SK-N-DZ (cell line): Measurements from ENCODE around the gene ANKRD26.

Experiments used
- DNase-seq: peaks from one replicate; pipeline ENCODE4 v3.0.0-alpha.2; 2015; ENCODE audit warnings: low spot score
- small RNA-seq, 2 experiments: library from RNA; depleted of rRNA; stranded (forward); fragments of <200 nt; gene quantifications; one replicate each; pipeline ENCODE3, GENCODE V24; 2014

The ANKRD26 gene

DNA sequence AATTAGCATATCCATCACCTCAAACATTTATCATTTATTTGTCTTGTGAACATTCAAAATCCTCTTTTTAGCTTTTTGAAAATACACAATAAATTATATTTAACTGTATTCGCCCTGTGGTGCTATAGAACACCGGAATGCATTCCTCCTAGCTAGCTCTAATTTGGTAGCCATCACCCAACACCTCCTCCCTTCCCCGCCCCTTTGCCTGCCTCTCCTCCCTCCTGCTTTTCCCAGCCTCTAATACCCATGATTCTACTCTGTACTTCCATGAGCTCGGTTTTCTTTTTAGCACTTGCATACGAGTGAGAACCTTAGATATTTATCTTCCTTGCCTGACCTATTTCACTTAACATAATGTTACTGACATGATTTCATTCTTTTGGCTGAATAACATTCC lies 80.1 kb downstream of the ANKRD26 start:
- no peak for DNase-seq

DNA sequence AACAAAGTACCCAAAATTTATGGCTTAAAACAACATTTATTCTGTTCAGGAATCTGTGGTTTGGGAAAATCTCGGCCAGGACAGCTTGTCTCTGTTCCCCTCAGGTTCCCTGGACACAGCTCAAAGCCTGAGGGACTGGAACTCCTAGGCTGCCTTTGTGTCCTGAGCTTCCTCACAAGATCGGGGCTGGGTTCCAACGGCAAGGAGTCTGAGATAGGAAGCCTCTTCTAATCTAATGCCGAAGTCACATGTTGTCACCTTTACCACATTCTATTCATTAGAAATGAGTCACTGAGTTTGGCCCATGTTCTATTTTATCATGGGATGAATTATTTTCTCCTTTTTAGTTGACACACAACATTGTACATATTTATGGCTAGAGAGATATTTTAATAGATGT lies 80.5 kb downstream of the ANKRD26 start:
- no peak for DNase-seq

DNA sequence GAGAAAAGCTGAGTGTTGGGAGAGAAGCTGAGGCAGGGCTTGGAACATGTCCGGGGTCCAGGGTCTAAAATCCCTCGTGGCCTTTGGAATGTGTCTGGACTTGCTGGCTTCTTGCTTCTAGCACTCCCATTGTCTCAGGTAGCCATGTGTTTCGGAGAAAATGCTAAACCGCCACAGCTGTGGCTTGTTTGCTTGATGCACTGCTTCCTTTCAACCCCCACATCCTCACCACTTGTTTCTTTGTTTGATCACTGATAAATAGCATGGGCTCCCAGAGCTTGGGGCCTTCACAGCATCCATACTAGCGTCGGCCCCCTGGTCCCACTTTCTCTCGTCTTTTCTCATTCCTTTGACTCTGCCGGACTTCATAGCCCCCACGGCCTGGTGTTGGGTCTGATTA lies 102.7 kb downstream of the ANKRD26 start:
- DNase-seq: no peak

DNA sequence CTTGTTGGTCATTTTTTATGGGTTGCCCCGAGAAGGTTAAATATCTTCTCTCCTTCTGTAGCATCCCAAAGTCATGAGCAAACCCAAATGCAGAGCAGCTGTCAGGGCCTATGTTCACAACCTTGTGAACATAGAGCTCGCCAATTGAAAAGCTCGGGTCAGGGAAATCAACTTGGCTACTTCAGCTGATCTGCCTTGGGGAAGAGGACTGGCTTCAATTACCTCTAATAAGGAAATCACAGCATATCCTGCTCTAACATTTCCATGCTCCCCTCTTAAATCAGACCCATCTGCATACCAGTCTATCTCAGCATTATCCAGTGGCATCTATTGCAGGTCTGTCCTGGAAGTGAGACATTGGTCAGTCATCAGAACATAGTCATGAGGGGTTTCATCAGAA lies 105.6 kb downstream of the ANKRD26 start:
- no peak for DNase-seq

DNA sequence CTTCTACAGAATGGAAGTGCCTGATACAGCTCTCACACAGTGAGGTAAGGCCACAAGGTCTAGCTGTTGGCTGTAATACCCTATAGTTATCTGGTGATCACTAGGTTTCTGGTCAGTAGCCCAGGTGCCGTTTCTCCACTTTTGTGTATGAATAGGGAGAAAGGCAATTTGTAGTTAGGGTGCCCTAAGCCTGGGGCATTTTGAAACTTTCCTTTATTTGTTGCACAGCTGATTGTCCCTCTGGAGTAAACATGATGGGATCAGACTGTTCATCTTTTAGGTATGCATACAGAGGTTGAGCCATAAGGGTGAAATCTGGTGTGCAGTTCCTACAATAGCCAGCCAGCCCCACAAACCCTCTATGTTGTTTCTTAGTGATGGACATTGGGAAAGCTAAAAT lies 112.4 kb downstream of the ANKRD26 start:
- no peak for DNase-seq

DNA sequence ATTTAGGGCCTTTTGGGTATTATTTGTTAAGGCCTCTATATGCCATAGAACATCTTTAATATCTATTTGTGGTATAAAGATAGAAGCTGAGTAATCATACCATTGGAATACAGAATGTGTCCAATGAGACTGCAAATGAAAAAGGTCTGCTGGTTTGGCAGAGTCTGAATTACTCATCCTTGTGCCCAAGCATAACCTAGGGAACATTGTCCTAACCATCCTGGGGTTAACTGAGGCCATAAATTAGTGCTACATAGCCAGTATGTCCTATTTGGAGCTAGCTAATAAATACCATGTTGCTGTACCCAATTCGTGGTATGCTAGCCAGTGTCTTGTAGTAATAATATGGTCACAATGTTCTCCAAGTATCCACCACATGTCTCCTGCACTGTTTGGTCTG lies 117.1 kb downstream of the ANKRD26 start:
- DNase-seq: no peak

DNA sequence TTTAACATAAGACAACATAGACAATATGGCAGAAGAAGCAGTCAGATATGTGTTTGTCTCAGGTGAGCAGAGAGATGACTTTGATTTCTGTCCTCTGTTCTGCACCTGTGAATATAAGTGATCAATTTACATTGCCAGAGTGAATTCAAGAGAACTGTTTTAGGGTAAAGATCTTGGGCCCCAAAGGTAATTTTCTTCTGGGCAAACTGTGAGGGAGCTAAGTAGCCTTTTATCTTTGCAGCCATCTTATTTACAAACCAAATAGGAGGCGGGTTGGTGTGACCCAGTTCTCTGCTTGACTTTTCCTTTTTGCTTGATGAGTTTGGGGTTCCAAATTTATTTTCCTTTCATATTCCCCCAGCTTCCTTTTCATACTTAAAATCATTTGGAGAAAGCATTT lies 118.2 kb downstream of the ANKRD26 start:
- DNase-seq: no peak

DNA sequence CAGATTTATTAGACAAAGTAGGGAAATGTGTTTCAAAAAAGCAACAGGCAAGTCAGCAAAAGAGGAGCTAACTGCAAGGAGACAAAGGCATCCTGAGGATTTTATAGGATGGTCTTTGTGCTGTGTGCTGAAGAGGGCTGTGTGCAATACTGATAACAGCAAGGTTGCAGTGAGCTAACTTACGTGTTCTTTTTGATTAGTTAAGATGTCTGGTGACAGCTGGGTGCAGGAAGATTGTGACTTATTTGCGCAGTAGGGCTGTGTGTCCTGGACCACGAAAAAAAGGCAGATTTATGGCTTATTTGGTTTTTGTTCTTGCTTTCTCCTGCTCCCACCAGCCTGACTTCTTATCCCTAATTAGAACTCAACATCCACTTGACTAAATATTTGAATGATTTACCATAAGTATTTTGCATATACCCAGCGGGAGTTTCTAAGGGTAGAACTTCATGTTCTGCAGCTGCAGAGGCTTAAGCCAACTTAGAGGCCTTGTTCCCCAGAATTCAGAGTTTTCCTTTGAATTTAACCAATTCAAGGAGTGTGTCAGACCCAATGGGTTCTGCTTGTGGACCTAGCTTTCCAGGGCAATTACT lies 119.0 kb downstream of the ANKRD26 start:
- no peak for DNase-seq

DNA sequence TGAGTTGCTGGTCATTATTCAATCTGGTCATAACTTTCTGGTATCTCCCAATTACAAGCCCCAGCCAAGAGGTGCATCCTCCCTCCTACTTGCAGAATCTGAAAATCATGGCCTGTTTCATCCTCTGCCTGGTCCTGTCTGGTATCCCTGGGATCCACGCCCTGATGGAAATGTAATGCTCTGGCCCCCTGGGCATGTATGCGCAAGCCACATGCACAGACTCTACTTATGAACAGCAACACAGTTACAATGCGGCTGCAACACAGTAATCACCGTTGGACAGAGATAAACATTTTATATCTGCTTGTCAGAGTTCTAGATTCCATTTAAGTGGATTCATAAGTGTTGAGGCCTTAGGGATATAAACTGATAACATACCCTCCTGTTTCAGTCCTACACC lies 121.8 kb downstream of the ANKRD26 start:
- no peak for DNase-seq

DNA sequence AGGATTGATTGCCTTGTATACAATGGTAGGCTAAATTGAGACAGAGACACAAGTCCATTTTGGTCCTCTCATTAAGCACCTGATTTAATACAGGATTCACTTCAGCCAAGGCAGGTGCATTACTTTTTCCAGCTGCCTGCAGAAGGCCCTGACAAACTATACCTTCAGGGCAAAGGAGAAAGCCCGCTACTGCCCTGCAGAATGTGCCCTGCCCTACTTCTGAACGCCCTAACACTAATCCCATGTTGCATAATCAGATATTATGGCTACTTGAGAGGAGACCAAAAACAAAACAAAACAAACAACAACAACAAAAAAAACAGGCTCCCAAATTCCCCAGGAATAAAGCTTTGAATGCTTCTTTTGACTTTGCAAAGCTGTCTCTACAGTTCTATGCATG lies 122.7 kb downstream of the ANKRD26 start:
- DNase-seq: no peak

DNA sequence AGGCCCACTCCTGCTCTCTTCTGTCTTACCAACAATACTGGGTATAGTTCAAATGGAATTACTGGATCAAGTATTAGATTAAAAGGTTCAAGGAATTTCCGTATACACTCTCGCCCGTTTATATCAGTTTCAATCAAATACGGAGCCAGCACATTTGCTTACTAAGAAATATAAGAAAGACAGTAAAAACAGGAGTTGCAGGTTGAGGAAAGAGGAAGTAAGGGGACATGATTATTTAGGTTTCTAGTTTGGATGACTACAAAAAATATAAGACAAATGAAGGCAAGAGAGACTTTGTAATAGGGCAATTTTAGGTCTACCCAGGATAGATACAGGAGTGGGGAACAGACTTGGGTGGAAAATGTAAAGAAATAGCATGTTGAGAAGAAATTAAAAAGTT lies 129.6 kb downstream of the ANKRD26 start:
- no peak for DNase-seq

DNA sequence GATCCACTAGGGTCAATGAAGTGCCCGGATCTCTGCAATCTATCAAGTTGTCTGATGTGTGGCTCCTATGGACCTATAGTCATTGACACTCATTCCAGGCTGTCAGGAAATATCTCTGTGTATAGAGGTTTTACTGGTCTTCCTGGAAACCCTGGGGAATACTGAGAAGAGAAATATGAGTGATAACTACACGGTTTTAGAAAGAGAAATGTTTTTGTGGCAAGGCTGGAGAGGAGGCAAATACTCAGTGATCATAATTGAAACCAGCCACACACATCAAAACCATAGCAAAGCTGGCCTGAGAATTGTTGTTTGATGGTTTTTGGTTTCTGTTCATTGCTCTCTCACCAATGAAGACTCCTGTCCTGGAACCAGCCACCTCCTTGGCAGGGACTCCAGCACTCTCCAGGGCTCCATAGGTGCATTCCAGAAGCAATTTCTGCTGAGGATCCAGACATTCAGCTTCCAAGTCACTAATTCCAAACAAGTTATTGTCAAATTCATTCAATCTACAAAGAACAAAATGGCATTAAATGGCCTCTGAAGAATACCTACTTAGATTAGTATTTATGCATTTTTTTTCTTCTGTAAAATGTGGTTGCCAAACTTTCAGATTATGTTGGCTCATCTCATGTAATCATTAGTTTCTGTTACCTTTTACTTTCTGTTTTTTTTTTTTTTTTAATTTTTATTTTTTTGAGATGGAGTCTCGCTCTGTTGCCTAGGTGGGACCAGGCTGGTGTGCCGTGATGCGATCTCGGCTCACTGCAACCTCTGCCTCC lies 131.0 kb downstream of the ANKRD26 start:
- no peak for DNase-seq

DNA sequence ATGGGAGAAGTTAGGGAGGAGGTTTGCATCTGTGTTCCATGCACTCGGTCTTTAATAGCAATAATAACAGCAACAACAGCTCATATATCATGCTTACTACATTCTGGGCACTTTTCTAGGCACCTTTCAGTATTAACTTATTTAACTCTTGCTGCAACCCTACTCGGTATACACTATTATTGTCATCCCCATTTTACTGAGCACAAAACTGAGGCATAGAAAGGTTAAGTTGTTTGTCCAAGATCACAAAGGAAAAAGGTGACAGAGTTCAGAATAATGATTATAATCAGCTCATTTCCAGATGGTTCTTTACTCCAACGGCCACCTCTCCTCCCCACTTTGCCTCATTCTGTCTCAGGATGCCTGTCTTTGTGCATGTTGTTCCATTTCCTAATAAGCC lies 137.5 kb downstream of the ANKRD26 start:
- DNase-seq: no peak

DNA sequence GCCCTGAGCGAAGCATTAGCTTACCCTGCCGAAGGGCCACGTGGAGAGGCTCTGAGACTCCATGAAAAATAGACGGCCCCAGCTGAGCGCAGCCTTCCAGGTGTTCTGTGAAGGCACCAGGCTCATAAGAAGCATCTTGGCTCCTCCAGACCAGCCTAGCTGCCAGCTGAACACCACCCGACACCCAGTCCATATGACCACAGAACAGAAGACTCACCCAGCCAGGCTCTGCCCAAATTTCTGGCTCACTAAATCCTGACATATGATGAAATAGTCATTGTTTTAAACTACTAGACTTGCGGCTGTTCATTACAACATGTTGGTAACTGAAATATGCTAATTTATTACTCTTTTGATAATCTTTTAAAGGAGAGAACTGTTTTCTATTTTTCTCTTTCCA lies 140.0 kb downstream of the ANKRD26 start:
- DNase-seq: no peak

DNA sequence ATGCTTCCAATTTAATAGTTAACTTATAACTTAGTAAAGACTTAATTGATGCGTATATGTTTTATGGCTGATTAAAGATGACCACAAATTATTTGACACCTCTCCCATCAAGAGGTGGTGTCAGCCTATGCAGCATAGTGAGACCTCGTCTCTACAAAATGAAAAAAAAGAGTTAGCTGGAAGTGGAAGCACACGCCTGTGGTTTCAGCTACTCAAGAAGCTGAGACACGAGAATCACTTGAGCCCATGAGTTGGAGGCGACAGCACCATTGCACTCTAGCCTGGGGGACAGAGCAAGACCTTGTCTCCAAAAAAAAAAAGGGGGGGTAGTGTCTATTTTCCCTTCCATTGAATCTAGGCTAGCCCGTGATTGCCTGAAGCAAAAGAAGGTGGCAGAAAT lies 140.5 kb downstream of the ANKRD26 start:
- no peak for DNase-seq

Small RNA genes within 50 kb of the gene (small RNA-seq; reads per million reads assigned to genes)
- 0.13 to 0.49 reads per million in 2 experiments for gene RNU6-490P
